GM21515 (cell line): ENCODE results near the gene SFT2D3.

ENCODE experiments used
- ATAC-seq: cut with Tn5 transposase; IDR thresholded peaks from one replicate; pipeline ENCODE4 v1.9.1; 2021; ENCODE audit not compliant: unreplicated experiment

The SFT2D3 gene

GRCh38 chr2:127701193-127701650 is at the start of gene SFT2D3:
SFT2D3 (plus strand) TSS chr2:127701497; CDS start chr2:127701529, 32 bp downstream.
- ATAC-seq, result peak; percentile 66

GRCh38 chr2:127651971-127652550 is 49.2 kb upstream of the SFT2D3 start:
- no peak for ATAC-seq

- ATAC-seq, result no peak
Observed at GRCh38 chr2:127652786-127653357, 48.4 kb upstream of the SFT2D3 start.

- ATAC-seq, result no peak
Observed at GRCh38 chr2:127653421-127654083, 47.7 kb upstream of the SFT2D3 start.

GRCh38 chr2:127654084-127654837 is 47.0 kb upstream of the SFT2D3 start:
- ATAC-seq, result no peak

GRCh38 chr2:127654838-127655175 is 46.5 kb upstream of the SFT2D3 start:
- ATAC-seq, result no peak

- ATAC-seq, result no peak
Observed at GRCh38 chr2:127655209-127656073, 45.9 kb upstream of the SFT2D3 start.

GRCh38 chr2:127656569-127657231 is 44.6 kb upstream of the SFT2D3 start:
- no peak for ATAC-seq

GRCh38 chr2:127657232-127657595 is 44.1 kb upstream of the SFT2D3 start:
- no peak for ATAC-seq

- no peak for ATAC-seq
Observed at GRCh38 chr2:127658146-127658545, 43.2 kb upstream of the SFT2D3 start.

GRCh38 chr2:127658641-127659407 is 42.5 kb upstream of the SFT2D3 start:
- ATAC-seq, result no peak

- ATAC-seq, result no peak
Observed at GRCh38 chr2:127659408-127660290, 41.6 kb upstream of the SFT2D3 start.

GRCh38 chr2:127660291-127660578 is 41.1 kb upstream of the SFT2D3 start:
- no peak for ATAC-seq

- no peak for ATAC-seq
Observed at GRCh38 chr2:127661072-127661649, 40.1 kb upstream of the SFT2D3 start.

GRCh38 chr2:127661949-127662510 is 39.3 kb upstream of the SFT2D3 start:
- ATAC-seq, result no peak

GRCh38 chr2:127662937-127663565 is 38.2 kb upstream of the SFT2D3 start:
- no peak for ATAC-seq

- ATAC-seq, result no peak
Observed at GRCh38 chr2:127663566-127664064, 37.7 kb upstream of the SFT2D3 start.
